Measurements from ENCODE around the gene C2CD5. TPM values are rescaled to one million over a fixed set of nuclear protein-coding genes. Genes with fewer than 3 reads are reported as not detected.

Gene C2CD5
- total and polyA plus RNA-seq, 2 donors (not counting 1 experiment from before 2014, with no cell fraction given), result 24.6 to 61.7 TPM

DNA sequence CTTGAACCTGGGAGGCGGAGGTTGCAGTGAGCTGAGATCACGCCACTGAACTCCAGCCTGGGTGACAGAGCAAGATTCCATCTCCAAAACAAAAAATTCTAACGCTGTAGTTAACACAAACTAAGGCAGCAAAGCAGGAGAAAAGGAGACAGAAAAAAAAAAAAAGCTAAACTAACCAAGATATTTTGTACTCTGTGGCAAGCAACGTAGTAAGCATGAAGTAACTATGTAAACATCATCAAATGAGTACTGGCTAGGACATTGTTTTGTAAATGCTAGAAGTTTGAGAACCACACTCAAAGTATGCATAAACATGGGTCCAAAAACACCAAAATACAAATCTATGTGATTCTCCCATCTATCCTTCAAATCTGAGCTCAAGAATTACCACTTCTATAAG is 44.2 kb downstream of the C2CD5 start:
- Mint-ChIP-seq H3K27me3 (no peaks in the 10 kb centered on the region), H3K9me3 (ENCODE audit: insufficient read depth) (no peaks in the 10 kb centered on the region), H3K4me3 (no peak overlapping the region), H3K27ac (no peak overlapping the region), H3K4me1 (peaks cover 2% of the 10 kb centered on the region)
- Histone ChIP-seq H2AFZ (ENCODE audit: insufficient read depth, low read depth, low read length, poor library complexity, severe bottlenecking) (no peak overlapping the region), H3K9ac (ENCODE audit: low read length) (no peak overlapping the region), H3K4me3 (ENCODE audit: control extremely low read depth in 1 of 5, extremely low read depth in 1 of 5, insufficient read depth in 1 of 5, low read depth in 2 of 5, low read length in 4 of 5) (no peak overlapping the region), H3K4me1 (ENCODE audit: control insufficient read depth in 2 of 2, insufficient read depth in 2 of 2, low read length in 2 of 2) (no peaks in the 10 kb centered on the region), H3K79me2 (ENCODE audit: control insufficient read depth, insufficient read depth, low read length) (no peaks in the 10 kb centered on the region), H3K4me2 (replicated peaks; ENCODE audit: low read depth, low read length, poor library complexity, severe bottlenecking) (no peak overlapping the region), H4K20me1 (ENCODE audit: control insufficient read depth, insufficient read depth, low read length, poor library complexity, severe bottlenecking) (no peaks in the 10 kb centered on the region), H3K27ac (ENCODE audit: low read length in 2 of 2) (no peak overlapping the region), H3K9me3 (ENCODE audit: control extremely low read depth in 1 of 3, control insufficient read depth in 2 of 3, insufficient read depth in 1 of 3, low read length in 2 of 3) (no peaks in the 10 kb centered on the region), H3K27me3 (replicated peaks in 1 of 4; ENCODE audit: control extremely low read depth in 1 of 4, control insufficient read depth in 3 of 4, insufficient read depth in 4 of 4, low read length in 3 of 4) (no peaks in the 10 kb centered on the region), H3K36me3 (replicated peaks in 1 of 2; ENCODE audit: control extremely low read depth in 1 of 2, control insufficient read depth in 1 of 2, extremely low read depth in 1 of 2, insufficient read depth in 2 of 2, low read length in 1 of 2) (peaks cover 7 to 21% of the 10 kb centered on the region in 2 experiments)
- WGBS (ENCODE audit: insufficient coverage), result 100% methylated on average over 1 of the region's 4 CpGs
- ChIA-PET POLR2A (interaction anchor here (0.7 kb wide), 1 partner anchor 25 kb away, joined by 3 read pairs; no protein-coding TSS in a partner anchor), CTCF (no interaction called here)
- TF ChIP-seq, protein P1, sequence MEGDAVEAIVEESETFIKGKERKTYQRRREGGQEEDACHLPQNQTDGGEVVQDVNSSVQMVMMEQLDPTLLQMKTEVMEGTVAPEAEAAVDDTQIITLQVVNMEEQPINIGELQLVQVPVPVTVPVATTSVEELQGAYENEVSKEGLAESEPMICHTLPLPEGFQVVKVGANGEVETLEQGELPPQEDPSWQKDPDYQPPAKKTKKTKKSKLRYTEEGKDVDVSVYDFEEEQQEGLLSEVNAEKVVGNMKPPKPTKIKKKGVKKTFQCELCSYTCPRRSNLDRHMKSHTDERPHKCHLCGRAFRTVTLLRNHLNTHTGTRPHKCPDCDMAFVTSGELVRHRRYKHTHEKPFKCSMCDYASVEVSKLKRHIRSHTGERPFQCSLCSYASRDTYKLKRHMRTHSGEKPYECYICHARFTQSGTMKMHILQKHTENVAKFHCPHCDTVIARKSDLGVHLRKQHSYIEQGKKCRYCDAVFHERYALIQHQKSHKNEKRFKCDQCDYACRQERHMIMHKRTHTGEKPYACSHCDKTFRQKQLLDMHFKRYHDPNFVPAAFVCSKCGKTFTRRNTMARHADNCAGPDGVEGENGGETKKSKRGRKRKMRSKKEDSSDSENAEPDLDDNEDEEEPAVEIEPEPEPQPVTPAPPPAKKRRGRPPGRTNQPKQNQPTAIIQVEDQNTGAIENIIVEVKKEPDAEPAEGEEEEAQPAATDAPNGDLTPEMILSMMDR (IDR thresholded peaks at IDR 0.05), result no peak
- no peak for TF ChIP-seq EZH2 (IDR thresholded peaks at IDR 0.05; ENCODE audit: borderline replicate concordance, insufficient read depth, low read depth, low read length, poor library complexity, severe bottlenecking)
- DNase-seq, result no peak
- no peak for ATAC-seq (ENCODE audit: low read depth)
- intact Hi-C loops (cut with micrococcal nuclease), result no loop called here

DNA sequence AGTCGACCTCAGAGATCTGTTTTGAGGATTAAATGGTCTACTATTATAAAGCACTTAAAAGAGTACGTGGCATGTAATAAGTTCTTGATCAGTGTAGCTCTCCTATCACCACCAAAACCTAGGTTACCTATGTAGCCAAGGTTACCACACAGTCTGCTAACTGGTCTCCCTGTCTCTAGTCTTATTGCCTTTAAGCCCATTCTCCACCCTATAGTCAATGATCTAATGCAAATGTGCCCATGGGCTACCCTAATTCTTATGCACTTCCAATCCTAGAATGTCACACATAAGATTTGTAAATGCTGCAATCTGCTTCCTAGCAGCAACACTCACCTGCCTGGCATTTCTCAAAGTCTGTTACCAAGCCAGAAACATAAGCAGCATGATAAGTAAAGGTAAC is 44.9 kb downstream of the C2CD5 start:
- ChIA-PET CTCF (no interaction called here), POLR2A (no interaction called here)
- WGBS (ENCODE audit: insufficient coverage), result no CpG with 5 or more reads among the region's 2 CpGs
- no peaks in the 10 kb centered on the region for H3K9me3 Mint-ChIP-seq (ENCODE audit: insufficient read depth)
- H4K20me1 ChIP-seq (ENCODE audit: control insufficient read depth, insufficient read depth, low read length, poor library complexity, severe bottlenecking), result no peaks in the 10 kb centered on the region
- H3K27ac ChIP-seq (ENCODE audit: low read length in 2 of 2), result no peak overlapping the region
- intact Hi-C loops (cut with micrococcal nuclease), result no loop called here
- no peak overlapping the region for H3K4me2 ChIP-seq (replicated peaks; ENCODE audit: low read depth, low read length, poor library complexity, severe bottlenecking)
- no peak for TF ChIP-seq EZH2 (IDR thresholded peaks at IDR 0.05; ENCODE audit: borderline replicate concordance, insufficient read depth, low read depth, low read length, poor library complexity, severe bottlenecking)
- TF ChIP-seq, protein P1 (IDR thresholded peaks at IDR 0.05), result no peak
- no peaks in the 10 kb centered on the region for H3K27me3 Mint-ChIP-seq
- H3K4me3 Mint-ChIP-seq, result no peak overlapping the region
- H3K9me3 ChIP-seq (ENCODE audit: control extremely low read depth in 1 of 3, control insufficient read depth in 2 of 3, insufficient read depth in 1 of 3, low read length in 2 of 3), result no peaks in the 10 kb centered on the region
- H3K36me3 ChIP-seq (replicated peaks in 1 of 2; ENCODE audit: control extremely low read depth in 1 of 2, control insufficient read depth in 1 of 2, extremely low read depth in 1 of 2, insufficient read depth in 2 of 2, low read length in 1 of 2), result peaks cover 7 to 21% of the 10 kb centered on the region in 2 experiments
- no peaks in the 10 kb centered on the region for H3K4me1 ChIP-seq (ENCODE audit: control insufficient read depth in 2 of 2, insufficient read depth in 2 of 2, low read length in 2 of 2)
- ATAC-seq (ENCODE audit: low read depth) (no peak), DNase-seq (no peak)
- H3K27me3 ChIP-seq (replicated peaks in 1 of 4; ENCODE audit: control extremely low read depth in 1 of 4, control insufficient read depth in 3 of 4, insufficient read depth in 4 of 4, low read length in 3 of 4), result no peaks in the 10 kb centered on the region
- no peak overlapping the region for H3K27ac Mint-ChIP-seq
- H3K4me1 Mint-ChIP-seq, result peaks cover 2% of the 10 kb centered on the region
- H3K9ac ChIP-seq (ENCODE audit: low read length), result no peak overlapping the region
- H3K4me3 ChIP-seq (ENCODE audit: control extremely low read depth in 1 of 5, extremely low read depth in 1 of 5, insufficient read depth in 1 of 5, low read depth in 2 of 5, low read length in 4 of 5), result no peak overlapping the region
- no peak overlapping the region for H2AFZ ChIP-seq (ENCODE audit: insufficient read depth, low read depth, low read length, poor library complexity, severe bottlenecking)
- no peaks in the 10 kb centered on the region for H3K79me2 ChIP-seq (ENCODE audit: control insufficient read depth, insufficient read depth, low read length)

Data from B cell (primary cell).